Epithelial cell of esophagus (primary cell): ENCODE data around the gene TRIM46.
"Not testable (repeated sequence)": the region's sequence is repeated elsewhere in the genome, so short reads cannot be mapped to it uniquely, and the experiment has no call there.

Experiments used
- DNase-seq: peaks from one replicate; pipeline ENCODE4 v3.0.0; 2010; ENCODE audit warnings: low read depth
- H3K4me3 ChIP-seq: 2 replicates; pipeline ENCODE4 v1.5.1; 2011; ENCODE audit warnings: mild to moderate bottlenecking, low read length, control low read depth
- CTCF ChIP-seq: IDR thresholded peaks from 2 replicates; pipeline ENCODE4 v1.5.1; 2011; ENCODE audit warnings: low read depth, mild to moderate bottlenecking, low read length, control low read depth, inconsistent platforms; ENCODE audit not compliant: insufficient read depth; ENCODE audit errors: missing control alignments

The TRIM46 gene

GRCh38 chr1:155185783-155186066 is 12.1 kb downstream of the TRIM46 start:
- no peak for DNase-seq
- H3K4me3 ChIP-seq, result no peak overlapping the region
- no peak for TF ChIP-seq CTCF

GRCh38 chr1:155186067-155186793 is 12.6 kb downstream of the TRIM46 start:
- DNase-seq, result no peak
- TF ChIP-seq CTCF, result no peak
- H3K4me3 ChIP-seq, result no peak overlapping the region

- DNase-seq, result no peak
- no peak overlapping the region for H3K4me3 ChIP-seq
- no peak for TF ChIP-seq CTCF
Measured at GRCh38 chr1:155186794-155187455, 13.3 kb downstream of the TRIM46 start.

GRCh38 chr1:155187456-155187891 is 13.8 kb downstream of the TRIM46 start:
- no peak for TF ChIP-seq CTCF
- H3K4me3 ChIP-seq, result no peak overlapping the region
- no peak for DNase-seq

- DNase-seq, result no peak
- TF ChIP-seq CTCF, result no peak
- H3K4me3 ChIP-seq, result no peak overlapping the region
Measured at GRCh38 chr1:155188268-155188667, 14.6 kb downstream of the TRIM46 start.

GRCh38 chr1:155189926-155190325 is 16.3 kb downstream of the TRIM46 start:
- not testable (repeated sequence) for H3K4me3 ChIP-seq, DNase-seq

GRCh38 chr1:155191904-155192303 is 18.3 kb downstream of the TRIM46 start:
- no peak for TF ChIP-seq CTCF
- H3K4me3 ChIP-seq, result no peak overlapping the region
- no peak for DNase-seq
